Measurements from ENCODE around the gene ST8SIA2. TPM values are rescaled to one million over a fixed set of nuclear protein-coding genes. Genes with fewer than 3 reads are reported as not detected.

The ST8SIA2 gene
- total and polyA plus RNA-seq, 2 experiments from 2014 or later = not detected

DNA sequence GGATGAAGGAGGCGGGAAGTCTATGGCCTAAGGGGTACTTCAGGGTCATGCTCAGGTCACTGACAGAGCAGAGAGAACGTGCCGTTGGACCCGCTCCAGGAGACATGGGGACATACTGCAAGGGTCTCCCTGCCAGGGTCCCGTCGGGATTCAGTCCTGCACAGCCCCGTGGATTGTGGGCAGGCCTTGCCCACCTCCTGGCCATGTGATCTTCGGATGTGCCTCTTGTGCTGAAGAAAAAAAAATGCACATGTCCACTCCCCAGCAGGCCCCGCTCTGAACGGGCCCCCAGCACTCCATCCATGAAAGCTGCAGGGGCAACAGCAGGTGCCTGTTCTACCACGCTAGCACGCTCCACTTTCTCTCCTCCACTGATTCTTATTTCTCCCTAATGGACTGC is 22.9 kb downstream of the ST8SIA2 start:
- Histone ChIP-seq H3K9me2 (ENCODE audit: insufficient read depth) (no peaks in the 10 kb centered on the region), H4K20me1 (ENCODE audit: insufficient read depth) (no peaks in the 10 kb centered on the region), H3K4me3 (no peak overlapping the region), H3K9ac (no peak overlapping the region), H3K27me3 (replicated peaks; ENCODE audit: insufficient read depth) (no peaks in the 10 kb centered on the region; the same call in 1 of the 2 replicates), H3K4me2 (ENCODE audit: unreplicated experiment) (no peak overlapping the region), H3F3A (ENCODE audit: insufficient read depth) (no peaks in the 10 kb centered on the region), H3K9me3 (ENCODE audit: low read depth) (no peaks in the 10 kb centered on the region), H3K36me3 (ENCODE audit: low read depth) (no peaks in the 10 kb centered on the region), H3K79me2 (ENCODE audit: insufficient read depth) (no peaks in the 10 kb centered on the region), H2AFZ (no peak overlapping the region), H3K4me1 (ENCODE audit: insufficient read depth) (no peaks in the 10 kb centered on the region), H3K27ac (no peak overlapping the region)
- TF ChIP-seq EZH2phosphoT487 (IDR thresholded peaks at IDR 0.05; ENCODE audit: insufficient read depth, low read depth) (no peak), EZH2 (IDR thresholded peaks at IDR 0.05; ENCODE audit: insufficient read depth, poor library complexity, severe bottlenecking) (no peak)
- 66 to 67% methylated on average over 12 of the region's 12 CpGs for WGBS, 2 experiments (ENCODE audit: low coverage in 1 of 2, low lambda C conversion rate in 2 of 2, missing lambda C conversion rate in 2 of 2)
- DNase-seq = no peak
- in situ Hi-C loops (cut with MboI) = no loop called here

DNA sequence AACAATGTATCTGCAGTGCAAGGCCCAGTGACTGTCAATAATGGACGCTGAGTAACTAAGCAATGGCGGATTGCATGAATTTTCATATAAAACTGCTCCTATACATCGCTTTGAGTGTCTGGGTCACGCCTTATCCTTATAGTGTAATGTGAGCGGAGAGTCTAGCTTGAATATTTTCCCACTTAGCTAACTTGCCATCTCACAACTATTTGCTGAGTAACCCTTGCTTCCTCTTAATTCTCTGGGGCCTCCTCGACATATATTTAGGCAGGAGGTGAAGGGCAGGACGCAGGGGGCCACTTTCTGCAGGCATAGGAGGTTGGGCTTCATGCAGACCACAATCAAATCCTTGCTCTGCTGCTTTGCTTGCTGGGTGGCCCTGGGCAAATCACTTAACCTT is 24.0 kb downstream of the ST8SIA2 start:
- TF ChIP-seq EZH2 (IDR thresholded peaks at IDR 0.05; ENCODE audit: insufficient read depth, poor library complexity, severe bottlenecking) (no peak), EZH2phosphoT487 (IDR thresholded peaks at IDR 0.05; ENCODE audit: insufficient read depth, low read depth) (no peak)
- in situ Hi-C loops (cut with MboI) = no loop called here
- no peak overlapping the region for H2AFZ ChIP-seq
- no peaks in the 10 kb centered on the region for H3K27me3 ChIP-seq (replicated peaks; ENCODE audit: insufficient read depth)
- no peaks in the 10 kb centered on the region for H3K79me2 ChIP-seq (ENCODE audit: insufficient read depth)
- H3K4me1 ChIP-seq (ENCODE audit: insufficient read depth) = no peaks in the 10 kb centered on the region
- no peak overlapping the region for H3K4me3 ChIP-seq
- no peak for DNase-seq
- no peaks in the 10 kb centered on the region for H3F3A ChIP-seq (ENCODE audit: insufficient read depth)
- H3K4me2 ChIP-seq (ENCODE audit: unreplicated experiment) = no peak overlapping the region
- H3K9me3 ChIP-seq (ENCODE audit: low read depth) = no peaks in the 10 kb centered on the region
- no peaks in the 10 kb centered on the region for H3K9me2 ChIP-seq (ENCODE audit: insufficient read depth)
- no peak overlapping the region for H3K9ac ChIP-seq
- H3K36me3 ChIP-seq (ENCODE audit: low read depth) = no peaks in the 10 kb centered on the region
- no peaks in the 10 kb centered on the region for H4K20me1 ChIP-seq (ENCODE audit: insufficient read depth)
- no peak overlapping the region for H3K27ac ChIP-seq
- WGBS, 2 experiments (ENCODE audit: low coverage in 1 of 2, low lambda C conversion rate in 2 of 2, missing lambda C conversion rate in 2 of 2) = 60 to 72% methylated on average over 7 of the region's 7 CpGs

DNA sequence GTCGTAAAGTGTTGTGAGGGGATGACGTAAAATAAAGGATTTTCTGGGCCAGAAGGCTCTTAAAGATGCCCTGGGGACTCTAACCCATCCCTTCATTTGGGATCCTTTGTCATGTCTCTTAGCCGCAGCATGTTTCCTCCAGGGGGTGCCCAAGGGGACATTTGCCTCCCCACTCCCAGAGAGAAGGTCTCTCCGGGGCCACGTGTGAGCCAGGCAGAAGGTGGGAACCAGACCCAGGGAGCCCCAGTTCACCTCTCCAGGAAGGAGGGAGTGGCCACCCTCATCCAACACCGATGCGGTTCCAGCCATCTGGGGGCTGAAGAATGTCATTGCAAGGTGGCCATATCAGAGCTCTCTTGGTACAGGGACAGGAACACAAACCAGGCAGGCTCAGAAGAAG is 25.2 kb downstream of the ST8SIA2 start:
- in situ Hi-C loops (cut with MboI) = no loop called here
- no peak overlapping the region for H3K9ac ChIP-seq
- H3K9me2 ChIP-seq (ENCODE audit: insufficient read depth) = no peaks in the 10 kb centered on the region
- H3K4me3 ChIP-seq = no peak overlapping the region
- H2AFZ ChIP-seq = no peak overlapping the region
- H3K36me3 ChIP-seq (ENCODE audit: low read depth) = no peaks in the 10 kb centered on the region
- WGBS, 2 experiments (ENCODE audit: low coverage in 1 of 2, low lambda C conversion rate in 2 of 2, missing lambda C conversion rate in 2 of 2) = 64 to 70% methylated on average over 7 of the region's 7 CpGs
- H3K27ac ChIP-seq = no peak overlapping the region
- DNase-seq = no peak
- H4K20me1 ChIP-seq (ENCODE audit: insufficient read depth) = no peaks in the 10 kb centered on the region
- no peaks in the 10 kb centered on the region for H3K9me3 ChIP-seq (ENCODE audit: low read depth)
- no peaks in the 10 kb centered on the region for H3K27me3 ChIP-seq (replicated peaks; ENCODE audit: insufficient read depth)
- no peaks in the 10 kb centered on the region for H3K79me2 ChIP-seq (ENCODE audit: insufficient read depth)
- no peaks in the 10 kb centered on the region for H3K4me1 ChIP-seq (ENCODE audit: insufficient read depth)
- H3K4me2 ChIP-seq (ENCODE audit: unreplicated experiment) = no peak overlapping the region
- H3F3A ChIP-seq (ENCODE audit: insufficient read depth) = no peaks in the 10 kb centered on the region
- TF ChIP-seq EZH2 (IDR thresholded peaks at IDR 0.05; ENCODE audit: insufficient read depth, poor library complexity, severe bottlenecking) = no peak
- no peak for TF ChIP-seq EZH2phosphoT487 (IDR thresholded peaks at IDR 0.05; ENCODE audit: insufficient read depth, low read depth)

DNA sequence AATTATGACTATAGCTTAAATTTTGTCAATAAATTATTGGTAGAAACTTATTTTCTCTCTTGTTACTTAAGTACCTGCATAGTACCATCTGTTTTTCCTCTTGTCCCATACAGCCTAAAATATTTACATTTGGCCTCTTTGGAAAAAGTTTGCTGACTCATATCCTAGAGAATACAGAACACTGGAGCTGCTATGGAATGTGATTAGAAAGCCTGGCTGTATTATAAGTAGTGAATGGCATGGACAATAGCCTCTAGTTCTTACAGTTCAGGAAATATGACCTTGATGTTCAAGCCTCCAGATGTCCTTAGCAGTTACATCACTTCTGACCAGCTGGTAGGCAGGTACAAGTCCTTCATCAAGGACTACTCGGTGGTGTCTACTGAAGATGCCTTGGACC is 28.3 kb downstream of the ST8SIA2 start:
- no peaks in the 10 kb centered on the region for H3K36me3 ChIP-seq (ENCODE audit: low read depth)
- WGBS, 2 experiments (ENCODE audit: low coverage in 1 of 2, low lambda C conversion rate in 2 of 2, missing lambda C conversion rate in 2 of 2) = 43 to 55% methylated on average over 1 of the region's 1 CpG

More for the DNA sequence above, 28.3 kb downstream of the ST8SIA2 start:
- in situ Hi-C loops (cut with MboI) = no loop called here
- TF ChIP-seq EZH2 (IDR thresholded peaks at IDR 0.05; ENCODE audit: insufficient read depth, poor library complexity, severe bottlenecking) (no peak), EZH2phosphoT487 (IDR thresholded peaks at IDR 0.05; ENCODE audit: insufficient read depth, low read depth) (no peak)
- no peaks in the 10 kb centered on the region for H3F3A ChIP-seq (ENCODE audit: insufficient read depth)
- H3K79me2 ChIP-seq (ENCODE audit: insufficient read depth) = no peaks in the 10 kb centered on the region
- no peaks in the 10 kb centered on the region for H3K9me3 ChIP-seq (ENCODE audit: low read depth)
- H3K27ac ChIP-seq = no peak overlapping the region
- H3K9me2 ChIP-seq (ENCODE audit: insufficient read depth) = no peaks in the 10 kb centered on the region
- no peaks in the 10 kb centered on the region for H3K4me1 ChIP-seq (ENCODE audit: insufficient read depth)
- H3K4me3 ChIP-seq = no peak overlapping the region
- H3K9ac ChIP-seq = no peak overlapping the region
- H4K20me1 ChIP-seq (ENCODE audit: insufficient read depth) = no peaks in the 10 kb centered on the region
- peak; percentile 31 for DNase-seq
- no peaks in the 10 kb centered on the region for H3K27me3 ChIP-seq (replicated peaks; ENCODE audit: insufficient read depth)
- no peak overlapping the region for H3K4me2 ChIP-seq (ENCODE audit: unreplicated experiment)
- H2AFZ ChIP-seq = no peak overlapping the region
